PC-3 (cell line): Measurements from ENCODE around the gene SPATA1.

Experiments used
- EZH2 ChIP-seq: fragments of 300-600 bp; sonication (generic); IDR thresholded peaks from one replicate; pipeline ENCODE4 v1.6.1; 2017; ENCODE audit warnings: antibody characterized with exemption, mild to moderate bottlenecking, low read length; ENCODE audit not compliant: unreplicated experiment
- EZH2phosphoT487 ChIP-seq: fragments of 300-600 bp; sonication (generic); IDR thresholded peaks from 2 replicates; pipeline ENCODE4 v1.6.1; 2018; ENCODE audit warnings: mild to moderate bottlenecking, antibody characterized with exemption, low read length, borderline replicate concordance
- TF ChIP-seq, protein P1 (sequence below): fragments of 300-600 bp; sonication (generic); conservative IDR thresholded peaks from 2 replicates; pipeline ENCODE4 v1.5.1; 2017; ENCODE audit warnings: antibody characterized with exemption, low read depth, mild to moderate bottlenecking, low read length

DNA sequence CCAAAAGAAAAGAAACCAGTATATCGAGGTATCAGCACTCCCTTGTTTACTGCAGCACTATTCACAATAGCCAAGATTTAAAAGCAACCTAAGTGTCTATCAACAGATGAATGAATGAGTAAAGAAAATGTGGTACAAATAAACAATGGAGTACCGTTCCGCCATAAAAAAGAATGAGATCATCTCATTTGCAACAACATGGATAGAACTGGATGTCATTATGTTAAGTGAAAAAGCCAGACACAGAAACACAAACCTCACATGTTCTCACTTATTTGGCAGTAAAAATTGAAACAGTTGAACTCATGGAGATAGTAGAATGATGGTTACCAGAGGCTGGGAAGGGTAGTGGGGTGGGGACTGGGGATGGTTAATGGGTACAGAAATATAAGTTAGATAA is 4.5 kb downstream of the SPATA1 start:
- TF ChIP-seq, protein P1, sequence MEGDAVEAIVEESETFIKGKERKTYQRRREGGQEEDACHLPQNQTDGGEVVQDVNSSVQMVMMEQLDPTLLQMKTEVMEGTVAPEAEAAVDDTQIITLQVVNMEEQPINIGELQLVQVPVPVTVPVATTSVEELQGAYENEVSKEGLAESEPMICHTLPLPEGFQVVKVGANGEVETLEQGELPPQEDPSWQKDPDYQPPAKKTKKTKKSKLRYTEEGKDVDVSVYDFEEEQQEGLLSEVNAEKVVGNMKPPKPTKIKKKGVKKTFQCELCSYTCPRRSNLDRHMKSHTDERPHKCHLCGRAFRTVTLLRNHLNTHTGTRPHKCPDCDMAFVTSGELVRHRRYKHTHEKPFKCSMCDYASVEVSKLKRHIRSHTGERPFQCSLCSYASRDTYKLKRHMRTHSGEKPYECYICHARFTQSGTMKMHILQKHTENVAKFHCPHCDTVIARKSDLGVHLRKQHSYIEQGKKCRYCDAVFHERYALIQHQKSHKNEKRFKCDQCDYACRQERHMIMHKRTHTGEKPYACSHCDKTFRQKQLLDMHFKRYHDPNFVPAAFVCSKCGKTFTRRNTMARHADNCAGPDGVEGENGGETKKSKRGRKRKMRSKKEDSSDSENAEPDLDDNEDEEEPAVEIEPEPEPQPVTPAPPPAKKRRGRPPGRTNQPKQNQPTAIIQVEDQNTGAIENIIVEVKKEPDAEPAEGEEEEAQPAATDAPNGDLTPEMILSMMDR = no peak
- TF ChIP-seq EZH2 = no peak
- TF ChIP-seq EZH2phosphoT487 = no peak
